HUES48 (cell line): ENCODE data around the gene SGCE.

Experiments used
- H3K27ac ChIP-seq: one replicate; pipeline ENCODE4 v1.7.0; 2013; ENCODE audit warnings: low read depth, low read length, inconsistent platforms
- H3K27me3 ChIP-seq: 2 replicates; pipeline ENCODE4 v1.6.1; 2013; ENCODE audit warnings: mild to moderate bottlenecking, low read length; ENCODE audit not compliant: control insufficient read depth, insufficient read depth
- H3K36me3 ChIP-seq: 2 replicates; pipeline ENCODE4 v1.6.1; 2013; ENCODE audit warnings: low read length; ENCODE audit not compliant: control insufficient read depth, insufficient read depth
- H3K4me1 ChIP-seq: 2 replicates; pipeline ENCODE4 v1.6.1; 2013; ENCODE audit warnings: mild to moderate bottlenecking, low read length; ENCODE audit not compliant: control insufficient read depth, insufficient read depth
- H3K4me3 ChIP-seq: 2 replicates; pipeline ENCODE4 v1.5.1; 2013; ENCODE audit warnings: mild to moderate bottlenecking, low read depth, low read length
- H3K9ac ChIP-seq: 2 replicates; pipeline ENCODE4 v1.6.1; 2013; ENCODE audit warnings: mild to moderate bottlenecking, low read depth, low read length, moderate library complexity
- H3K9me3 ChIP-seq: 2 replicates; pipeline ENCODE4 v1.6.1; 2013; ENCODE audit warnings: low read length; ENCODE audit not compliant: control insufficient read depth, insufficient read depth

Gene SGCE

DNA sequence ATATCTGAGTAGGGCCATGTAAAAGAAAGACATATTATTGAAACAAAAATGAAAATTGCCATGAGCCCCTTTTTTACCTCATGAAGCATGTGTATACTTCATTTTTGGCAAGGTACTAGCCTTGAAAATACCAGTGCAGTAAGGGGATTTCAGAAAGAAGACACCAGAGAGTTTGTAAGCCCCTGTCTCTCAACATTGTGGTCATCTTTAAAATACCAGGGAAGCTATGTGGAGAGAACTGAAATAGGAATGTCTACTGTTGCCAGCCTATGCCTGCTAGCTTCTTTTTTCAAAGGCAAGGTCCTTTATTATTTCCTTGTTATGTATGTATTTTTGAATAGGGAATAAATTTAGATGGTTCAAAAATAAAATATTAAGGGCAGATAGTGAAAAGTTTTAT, 88.5 kb downstream of the SGCE start:
- Histone ChIP-seq H3K27me3 (no peaks in the 10 kb centered on the region), H3K36me3 (no peaks in the 10 kb centered on the region), H3K4me1 (no peaks in the 10 kb centered on the region), H3K27ac (no peak overlapping the region), H3K4me3 (no peak overlapping the region), H3K9me3 (no peaks in the 10 kb centered on the region), H3K9ac (no peak overlapping the region)

DNA sequence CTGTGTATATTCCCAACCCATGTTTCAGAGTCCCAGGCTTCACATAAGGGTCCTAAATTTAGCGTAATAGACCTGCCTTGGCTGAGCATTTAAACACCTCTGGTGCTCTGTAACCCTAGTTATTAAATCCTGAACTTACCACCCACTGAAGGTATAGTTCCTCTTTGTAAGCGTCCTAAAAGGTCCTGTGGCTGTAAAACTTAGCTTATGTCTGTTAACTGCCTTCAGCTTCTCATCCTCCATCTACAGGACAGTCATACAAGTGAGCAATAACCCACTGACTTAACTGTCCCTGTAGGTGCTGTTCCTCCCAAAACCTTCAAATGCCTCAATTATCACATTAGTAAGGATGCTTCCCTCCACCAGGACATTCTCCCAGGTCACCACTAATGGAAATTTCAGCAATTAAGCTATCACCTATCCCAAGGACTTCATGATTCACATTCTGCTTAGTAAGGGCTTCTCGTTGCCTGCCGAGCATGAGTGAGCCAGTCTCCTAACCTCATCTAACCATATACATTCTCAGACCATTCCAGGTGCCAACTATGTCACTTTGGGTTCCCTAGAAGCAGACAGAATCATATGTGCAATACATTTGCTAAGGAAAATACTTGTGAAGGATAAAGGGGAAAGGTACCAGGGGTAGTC, 90.6 kb downstream of the SGCE start:
- no peak overlapping the region for H3K27ac ChIP-seq
- no peak overlapping the region for H3K9ac ChIP-seq
- peaks cover 3% of the 10 kb centered on the region; the same call in 1 of the 2 replicates for H3K36me3 ChIP-seq
- no peaks in the 10 kb centered on the region for H3K4me1 ChIP-seq
- no peaks in the 10 kb centered on the region for H3K9me3 ChIP-seq
- no peaks in the 10 kb centered on the region for H3K27me3 ChIP-seq
- no peak overlapping the region for H3K4me3 ChIP-seq

DNA sequence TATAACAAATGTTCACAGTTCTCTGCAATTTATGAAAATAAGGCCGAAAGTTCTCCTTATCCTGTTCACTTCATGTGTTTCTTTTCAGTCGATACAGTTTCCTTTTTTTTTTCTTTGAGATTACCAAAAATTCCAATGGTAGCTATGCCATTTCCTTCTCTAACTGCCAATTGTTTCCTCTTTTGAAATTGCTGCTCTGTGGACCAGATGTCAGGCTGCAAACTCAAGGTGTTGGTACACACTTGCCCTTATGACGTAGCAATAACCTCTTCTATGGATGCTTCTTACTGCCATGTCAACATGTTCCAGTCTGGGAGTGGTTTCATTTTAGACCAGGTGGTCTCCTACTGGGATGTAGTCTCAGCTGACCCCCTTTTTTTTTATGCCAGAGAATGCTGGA, 93.4 kb downstream of the SGCE start:
- Histone ChIP-seq H3K9me3 (no peaks in the 10 kb centered on the region), H3K27me3 (no peaks in the 10 kb centered on the region), H3K4me3 (no peak overlapping the region), H3K9ac (no peak overlapping the region), H3K4me1 (no peaks in the 10 kb centered on the region), H3K27ac (no peak overlapping the region), H3K36me3 (peaks cover 8% of the 10 kb centered on the region; the same call in 1 of the 2 replicates)

DNA sequence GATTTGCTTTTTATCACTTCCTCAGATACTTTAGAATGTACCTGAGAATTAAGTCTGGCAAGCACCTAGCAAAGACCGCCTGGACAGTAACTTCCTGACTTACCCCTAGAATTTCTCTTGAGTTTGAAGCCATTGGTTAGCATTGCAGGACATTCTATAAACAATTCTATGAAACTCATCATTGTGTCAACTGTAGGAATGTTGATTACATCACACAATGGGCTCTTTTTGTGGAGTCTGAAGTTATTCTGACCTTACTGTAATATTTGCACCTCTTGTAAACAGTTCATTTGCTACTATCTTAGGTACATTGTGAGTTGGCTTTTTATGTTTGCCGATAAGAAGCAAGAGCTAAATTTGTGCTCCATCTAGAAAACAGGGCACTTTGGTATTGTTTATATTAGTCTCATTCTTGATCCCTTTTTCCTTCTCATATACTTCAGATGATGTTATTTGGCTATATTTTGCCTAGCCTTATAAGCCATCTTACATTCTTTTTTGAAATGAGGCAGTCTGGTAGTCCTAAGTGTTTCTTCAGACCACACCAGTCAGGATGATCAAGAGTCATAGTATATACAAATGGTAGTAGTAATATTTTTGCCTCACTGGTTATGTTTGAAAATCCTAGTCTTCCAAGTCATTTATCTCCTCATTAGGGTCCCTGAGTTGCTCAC, 94.0 kb downstream of the SGCE start:
- no peak overlapping the region for H3K27ac ChIP-seq
- H3K27me3 ChIP-seq = no peaks in the 10 kb centered on the region
- H3K4me1 ChIP-seq = no peaks in the 10 kb centered on the region
- H3K4me3 ChIP-seq = no peak overlapping the region
- no peaks in the 10 kb centered on the region for H3K9me3 ChIP-seq
- peaks cover 8% of the 10 kb centered on the region; the same call in 1 of the 2 replicates for H3K36me3 ChIP-seq
- H3K9ac ChIP-seq = no peak overlapping the region

DNA sequence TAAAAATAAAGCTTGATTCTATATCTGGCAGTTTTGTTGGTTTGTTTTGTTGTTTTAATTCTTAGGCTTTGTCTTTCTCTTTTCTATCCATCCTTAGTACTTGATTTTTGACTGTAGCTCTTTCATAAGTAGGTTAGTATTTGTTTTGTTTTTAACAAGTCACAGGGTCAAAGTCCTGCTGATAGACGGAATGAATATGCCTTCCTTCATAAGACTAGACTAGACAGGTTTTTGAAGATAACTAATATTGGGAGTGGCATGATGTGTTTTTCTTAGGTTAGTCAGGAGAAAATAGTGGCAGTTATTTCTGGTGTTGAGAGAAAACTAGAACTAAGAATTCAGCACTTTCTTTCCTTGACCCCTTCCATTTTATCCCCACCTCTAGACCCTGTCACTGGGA, 96.0 kb downstream of the SGCE start:
- H3K27ac ChIP-seq = no peak overlapping the region
- no peaks in the 10 kb centered on the region for H3K4me1 ChIP-seq

DNA sequence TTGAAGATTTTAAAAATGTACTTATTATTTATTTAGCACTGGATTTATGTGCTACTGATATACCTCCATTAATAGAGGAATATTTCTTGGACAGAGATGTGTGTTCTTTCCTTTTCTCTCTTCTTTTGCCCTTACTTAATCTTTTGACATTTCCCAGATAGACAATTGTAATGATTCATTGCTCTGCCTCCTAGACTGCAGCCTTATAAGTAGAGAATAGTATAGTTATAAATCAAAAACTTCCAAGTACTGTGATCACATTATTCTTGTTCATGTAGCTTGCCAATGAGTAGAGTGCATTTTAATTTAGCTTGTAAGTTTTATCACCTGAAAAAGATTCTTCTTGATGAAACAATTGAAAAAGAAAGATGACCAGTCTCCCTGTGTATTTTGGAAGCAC, 98.7 kb downstream of the SGCE start:
- H3K4me3 ChIP-seq = no peak overlapping the region
- no peaks in the 10 kb centered on the region for H3K4me1 ChIP-seq
- H3K9ac ChIP-seq = no peak overlapping the region
- no peaks in the 10 kb centered on the region for H3K9me3 ChIP-seq
- no peak overlapping the region for H3K27ac ChIP-seq
- peaks cover 44% of the 10 kb centered on the region for H3K36me3 ChIP-seq
- H3K27me3 ChIP-seq = no peaks in the 10 kb centered on the region

More for the DNA sequence above, 96.0 kb downstream of the SGCE start:
- H3K36me3 ChIP-seq = peaks cover 21% of the 10 kb centered on the region
- H3K9me3 ChIP-seq = no peaks in the 10 kb centered on the region
- H3K9ac ChIP-seq = no peak overlapping the region
- no peak overlapping the region for H3K4me3 ChIP-seq
- H3K27me3 ChIP-seq = no peaks in the 10 kb centered on the region

DNA sequence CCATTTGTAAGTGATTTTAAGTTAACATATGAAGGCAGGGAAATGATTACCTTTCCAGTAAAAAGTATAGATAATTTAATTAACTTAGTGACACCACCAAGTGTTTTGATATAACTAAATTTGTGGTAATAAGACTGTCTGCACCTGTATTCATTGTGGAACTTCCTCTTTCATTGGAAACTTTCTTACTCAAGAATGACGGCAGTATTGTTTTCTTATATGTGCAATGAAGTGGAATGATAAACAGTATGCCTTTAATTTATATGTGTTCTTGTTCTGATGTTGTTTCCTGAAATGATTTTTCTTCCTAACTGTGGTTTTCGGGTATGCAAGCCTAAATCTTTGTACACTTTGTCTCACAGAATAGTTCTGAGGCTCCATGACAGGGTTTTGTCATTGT, 99.9 kb downstream of the SGCE start:
- no peaks in the 10 kb centered on the region for H3K4me1 ChIP-seq
- no peak overlapping the region for H3K9ac ChIP-seq
- H3K27me3 ChIP-seq = no peaks in the 10 kb centered on the region
- no peak overlapping the region for H3K4me3 ChIP-seq
- H3K9me3 ChIP-seq = no peaks in the 10 kb centered on the region
- H3K36me3 ChIP-seq = peaks cover 56% of the 10 kb centered on the region
- no peak overlapping the region for H3K27ac ChIP-seq

DNA sequence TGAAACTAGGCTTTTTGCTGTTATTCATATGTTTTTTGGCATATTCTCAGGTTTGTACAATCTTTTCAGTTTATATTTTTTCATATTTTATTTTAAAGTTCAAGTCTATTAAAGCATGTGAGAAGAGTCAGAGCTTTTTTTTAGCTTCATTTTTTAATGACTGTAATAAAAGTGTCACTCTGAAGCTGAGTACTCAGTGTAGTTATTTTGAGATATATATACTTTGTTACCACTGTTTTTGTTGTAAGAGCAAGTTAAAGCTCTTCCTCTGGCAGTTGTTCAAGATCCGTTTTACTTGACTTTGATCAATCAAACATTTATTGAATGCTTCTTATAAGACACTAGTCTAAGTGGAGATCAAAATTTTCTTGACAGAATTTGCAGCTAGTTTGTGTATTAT, 108.8 kb downstream of the SGCE start:
- Histone ChIP-seq H3K36me3 (peaks cover 40% of the 10 kb centered on the region), H3K4me1 (no peaks in the 10 kb centered on the region), H3K27me3 (no peaks in the 10 kb centered on the region), H3K9ac (no peak overlapping the region), H3K27ac (no peak overlapping the region), H3K4me3 (no peak overlapping the region), H3K9me3 (no peaks in the 10 kb centered on the region)

DNA sequence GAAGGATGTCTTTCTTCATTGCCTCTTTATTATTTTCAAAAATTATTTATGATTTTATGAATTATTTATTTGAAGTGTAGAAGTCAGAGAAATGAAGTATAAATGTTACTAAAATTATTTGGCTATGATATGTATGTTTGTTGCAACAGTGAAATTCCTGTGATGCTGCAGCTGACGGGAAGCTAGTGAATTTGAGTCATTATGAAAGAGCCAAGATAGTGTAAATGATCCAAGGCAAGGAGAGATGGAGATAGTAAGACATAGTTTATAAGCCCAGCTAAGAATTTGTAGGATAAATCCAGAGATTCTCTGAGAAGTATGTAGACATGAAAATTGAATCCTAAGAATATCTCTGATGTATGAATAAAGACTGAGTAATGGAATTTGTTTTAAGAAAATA, 115.5 kb downstream of the SGCE start:
- no peak overlapping the region for H3K4me3 ChIP-seq
- H3K9me3 ChIP-seq = no peaks in the 10 kb centered on the region
- no peak overlapping the region for H3K27ac ChIP-seq
- H3K4me1 ChIP-seq = no peaks in the 10 kb centered on the region
- H3K36me3 ChIP-seq = peaks cover 48% of the 10 kb centered on the region
- no peak overlapping the region for H3K9ac ChIP-seq
- H3K27me3 ChIP-seq = no peaks in the 10 kb centered on the region
